Measurements from ENCODE around the gene NFIA.
A peak's percentile ranks its signal among the peaks of the same experiment; 100 is the strongest.

Gene NFIA

GRCh38 chr1:61375082-61375880 lies 292.9 kb downstream of the NFIA start:
- no peak for DNase-seq

- no peak for DNase-seq
Observed at GRCh38 chr1:61376151-61376550, 293.8 kb downstream of the NFIA start.

- DNase-seq, result no peak
Observed at GRCh38 chr1:61377242-61377958, 295.0 kb downstream of the NFIA start.

- no peak for DNase-seq
Observed at GRCh38 chr1:61378494-61379180, 296.3 kb downstream of the NFIA start.

GRCh38 chr1:61379693-61380092 lies 297.3 kb downstream of the NFIA start:
- no peak for DNase-seq

GRCh38 chr1:61380561-61380960 lies 298.2 kb downstream of the NFIA start:
- no peak for DNase-seq

- DNase-seq, result no peak
Observed at GRCh38 chr1:61386323-61386722, 304.0 kb downstream of the NFIA start.

GRCh38 chr1:61386770-61387169 lies 304.4 kb downstream of the NFIA start:
- DNase-seq, result no peak

- no peak for DNase-seq
Observed at GRCh38 chr1:61387829-61388228, 305.5 kb downstream of the NFIA start.

GRCh38 chr1:61388566-61388965 lies 306.2 kb downstream of the NFIA start:
- DNase-seq, result peak; percentile 45

GRCh38 chr1:61389194-61389925 lies 307.0 kb downstream of the NFIA start:
- DNase-seq, result no peak

- no peak for DNase-seq
Observed at GRCh38 chr1:61389926-61390845, 307.8 kb downstream of the NFIA start.

- no peak for DNase-seq
Observed at GRCh38 chr1:61391730-61392129, 309.4 kb downstream of the NFIA start.

GRCh38 chr1:61392409-61393242 lies 310.3 kb downstream of the NFIA start:
- DNase-seq, result no peak

GRCh38 chr1:61393575-61393974 lies 311.2 kb downstream of the NFIA start:
- DNase-seq, result no peak

GRCh38 chr1:61395146-61395800 lies 312.9 kb downstream of the NFIA start:
- DNase-seq, result no peak

GRCh38 chr1:61397495-61397894 lies 315.1 kb downstream of the NFIA start:
- no peak for DNase-seq

GRCh38 chr1:61397935-61398334 lies 315.6 kb downstream of the NFIA start:
- DNase-seq, result peak; percentile 4

GRCh38 chr1:61399199-61399598 lies 316.8 kb downstream of the NFIA start:
- DNase-seq, result no peak

- no peak for DNase-seq
Observed at GRCh38 chr1:61400131-61400770, 317.9 kb downstream of the NFIA start.

All from fibroblast of skin of abdomen (primary cell).